ENCODE results near the gene CSH2.

The CSH2 gene

DNA sequence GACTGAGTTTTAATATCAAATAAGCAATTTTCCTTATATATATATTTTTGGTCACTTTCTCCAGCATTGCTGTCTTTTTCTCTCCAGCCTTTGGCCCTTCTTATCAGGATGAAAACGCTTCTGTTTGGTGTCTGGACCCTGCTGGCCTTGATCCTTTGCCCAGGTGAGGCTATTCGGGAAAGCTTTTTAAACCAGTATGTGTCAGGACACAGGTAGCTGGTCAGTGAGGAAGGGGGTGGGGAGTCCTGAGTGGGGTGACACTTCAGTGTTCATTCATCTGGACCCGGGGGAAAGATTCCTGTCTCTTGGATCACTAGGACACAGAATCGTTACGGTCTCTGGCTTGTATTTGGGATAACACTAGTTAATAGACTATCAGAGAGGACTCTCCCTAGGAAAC is 18.8 kb downstream of the CSH2 start:
- DNase-seq (ENCODE audit: low spot score), result no peak

DNA sequence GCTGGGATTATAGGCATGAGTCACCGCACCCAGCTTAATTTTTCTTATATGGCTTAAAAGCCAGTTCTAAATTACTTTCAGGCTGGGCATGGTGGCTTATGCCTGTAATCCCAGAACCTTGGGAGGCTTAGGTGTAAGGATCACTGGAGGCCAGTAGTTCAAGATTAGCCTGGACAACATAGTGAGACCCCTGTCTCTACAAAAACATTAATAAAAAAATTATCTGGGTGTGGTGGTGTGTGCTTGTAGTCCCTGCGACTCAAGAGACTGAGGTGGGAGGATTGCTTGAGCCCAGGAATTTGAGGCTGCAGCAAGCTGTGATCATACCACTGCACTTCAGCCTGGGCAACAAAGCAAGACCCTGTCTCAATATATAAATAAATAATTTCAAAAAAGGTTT is 20.2 kb downstream of the CSH2 start:
- DNase-seq (ENCODE audit: low spot score), result no peak

DNA sequence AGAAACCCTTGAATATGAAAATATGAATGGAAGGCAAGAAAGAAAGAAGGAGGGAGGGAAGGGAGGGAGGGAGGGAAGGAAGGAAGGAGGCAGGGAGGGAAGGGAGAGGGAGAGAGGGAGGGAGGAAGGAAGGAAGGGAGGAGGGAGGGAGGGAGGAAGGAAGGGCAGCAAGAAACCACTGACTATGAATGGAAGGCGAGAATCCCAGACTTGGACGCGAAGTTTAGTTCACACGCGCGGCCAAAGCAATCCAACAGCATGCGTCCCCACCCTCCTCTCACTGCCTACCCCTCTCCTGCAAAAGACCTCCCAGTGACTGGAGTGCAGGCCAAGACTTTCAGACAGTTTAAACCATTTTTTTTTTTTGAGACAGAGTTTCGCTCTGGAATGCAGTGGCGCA is 23.1 kb downstream of the CSH2 start:
- no peak for DNase-seq (ENCODE audit: low spot score)

DNA sequence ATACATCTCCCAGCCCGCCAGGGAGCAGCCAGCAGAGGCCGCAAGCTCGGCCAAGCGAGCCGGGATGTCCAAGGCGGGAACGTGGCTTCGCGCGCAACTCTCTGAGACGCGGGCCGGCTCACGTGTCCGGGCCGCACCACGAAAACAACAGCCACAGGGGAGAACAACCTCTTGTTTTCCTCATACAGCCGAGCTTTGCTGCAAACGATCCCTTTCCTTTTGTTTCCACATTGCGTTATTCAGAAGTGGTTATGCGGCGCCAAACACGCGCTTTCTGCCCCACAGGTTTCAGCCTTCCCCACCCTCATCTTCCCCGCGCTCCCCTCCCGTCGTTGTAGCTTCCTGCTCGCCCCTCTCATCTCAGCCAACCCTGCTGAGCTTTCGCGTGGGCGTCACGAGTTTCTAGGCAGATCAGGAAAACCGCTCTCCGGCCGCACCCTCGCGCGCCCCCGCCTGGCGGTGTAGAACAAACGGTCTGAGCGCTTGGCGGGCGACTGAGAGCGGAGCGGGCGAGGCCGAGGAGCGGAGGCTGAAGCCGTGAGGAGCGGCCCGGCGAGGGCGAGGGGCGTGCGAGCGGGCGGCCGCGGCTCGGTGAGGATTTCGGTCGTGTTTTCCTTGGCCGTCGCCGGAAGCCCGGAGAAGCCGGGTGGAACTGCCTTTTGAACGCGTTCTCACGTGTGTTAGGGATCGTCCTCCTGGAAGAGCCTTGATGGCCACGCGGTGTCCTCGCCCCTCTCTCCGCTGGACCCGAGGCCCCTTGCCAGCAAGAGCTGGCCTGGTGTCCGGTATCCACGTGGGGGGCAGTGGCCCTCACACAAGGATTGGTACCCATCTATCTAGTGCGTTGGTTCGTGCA is 24.4 kb downstream of the CSH2 start:
- peak; percentile 95 for DNase-seq (ENCODE audit: low spot score)

DNA sequence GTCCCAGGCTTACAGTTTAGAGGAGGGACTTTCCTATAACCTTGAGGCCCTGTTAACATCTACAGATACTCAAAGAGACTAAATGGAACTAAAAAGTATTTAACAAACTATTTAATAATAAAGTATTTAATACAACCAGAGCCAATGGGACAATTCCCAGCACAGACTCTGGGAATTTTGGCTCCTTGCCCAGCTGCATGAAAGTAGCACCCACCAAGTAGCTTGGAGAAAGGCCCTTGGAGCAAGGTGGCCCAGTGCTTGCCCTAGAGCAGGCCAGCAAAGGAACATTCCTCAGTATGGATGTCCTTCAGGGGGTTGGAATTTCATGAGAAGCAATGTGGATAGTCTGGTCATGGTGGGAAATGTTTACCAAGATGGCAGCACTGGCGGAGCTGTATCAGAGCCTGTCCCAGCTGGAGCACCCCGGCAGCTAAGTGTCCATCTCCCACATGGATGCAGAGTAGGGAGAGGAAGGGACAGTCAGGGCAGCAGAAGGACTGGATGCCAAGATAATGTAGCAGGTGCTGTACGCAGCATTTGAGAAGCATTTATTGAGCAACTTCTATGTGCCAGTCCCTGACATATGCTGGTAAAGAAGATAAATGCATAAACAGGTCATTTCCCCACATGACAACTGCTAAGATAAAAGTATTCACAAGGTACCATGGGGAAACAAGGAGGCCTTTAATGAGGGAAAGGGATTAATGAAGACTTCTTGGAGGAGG is 25.8 kb downstream of the CSH2 start:
- DNase-seq (ENCODE audit: low spot score), result no peak

DNA sequence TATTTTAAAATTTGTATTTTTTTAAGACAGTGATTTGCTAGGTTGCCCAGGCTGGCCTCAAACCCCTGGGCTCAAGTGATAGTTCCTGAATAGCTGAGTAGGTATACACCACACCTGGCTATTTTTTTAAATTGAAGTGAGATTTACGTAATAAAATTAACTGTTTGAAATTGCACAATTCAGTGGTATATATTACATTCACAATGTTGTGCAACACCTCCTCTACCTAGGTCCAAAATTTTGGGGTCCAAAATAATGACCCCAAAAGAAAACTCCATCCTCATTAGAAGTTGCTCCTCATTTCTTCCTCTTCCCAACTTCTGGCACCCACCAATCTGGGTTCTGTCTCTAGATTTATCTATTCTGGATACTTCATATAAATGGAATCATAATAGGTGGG is 28.0 kb downstream of the CSH2 start:
- DNase-seq (ENCODE audit: low spot score), result no peak

DNA sequence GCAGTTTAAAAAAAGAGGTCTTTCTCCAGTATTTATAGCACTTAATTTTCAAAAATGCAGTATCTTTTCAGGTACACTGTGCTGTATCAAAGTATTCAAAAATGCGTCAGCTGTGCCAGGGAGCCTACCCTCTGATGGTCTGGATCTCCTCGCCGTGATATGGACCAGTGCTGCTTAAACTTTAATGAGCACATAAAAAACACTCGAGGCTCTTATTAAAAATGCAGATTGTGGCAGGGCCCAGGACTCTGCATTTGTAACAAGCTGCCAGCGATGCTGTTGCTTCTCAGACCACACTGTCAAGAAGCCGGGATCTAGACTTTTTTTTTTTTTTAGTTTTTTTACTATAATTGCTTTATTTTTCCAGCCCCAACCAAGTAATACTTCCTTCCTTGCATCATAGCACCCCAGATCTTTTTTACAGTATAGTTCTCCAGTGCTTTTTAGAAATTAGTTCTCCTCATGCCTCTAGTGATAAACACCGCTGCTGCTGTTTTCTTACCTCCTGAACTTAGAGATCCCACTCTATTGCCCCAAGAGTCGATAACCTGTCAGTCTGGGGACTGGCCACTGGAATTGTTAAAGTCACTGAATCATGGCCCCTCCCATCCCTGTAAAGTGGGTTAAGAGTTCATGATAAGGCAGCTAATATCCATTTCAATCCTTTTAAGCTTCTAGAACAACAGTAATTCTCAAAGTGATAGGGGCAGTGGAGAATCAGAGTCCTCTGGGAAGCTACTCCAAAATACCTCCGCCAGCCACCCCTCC is 29.4 kb downstream of the CSH2 start:
- no peak for DNase-seq (ENCODE audit: low spot score)

DNA sequence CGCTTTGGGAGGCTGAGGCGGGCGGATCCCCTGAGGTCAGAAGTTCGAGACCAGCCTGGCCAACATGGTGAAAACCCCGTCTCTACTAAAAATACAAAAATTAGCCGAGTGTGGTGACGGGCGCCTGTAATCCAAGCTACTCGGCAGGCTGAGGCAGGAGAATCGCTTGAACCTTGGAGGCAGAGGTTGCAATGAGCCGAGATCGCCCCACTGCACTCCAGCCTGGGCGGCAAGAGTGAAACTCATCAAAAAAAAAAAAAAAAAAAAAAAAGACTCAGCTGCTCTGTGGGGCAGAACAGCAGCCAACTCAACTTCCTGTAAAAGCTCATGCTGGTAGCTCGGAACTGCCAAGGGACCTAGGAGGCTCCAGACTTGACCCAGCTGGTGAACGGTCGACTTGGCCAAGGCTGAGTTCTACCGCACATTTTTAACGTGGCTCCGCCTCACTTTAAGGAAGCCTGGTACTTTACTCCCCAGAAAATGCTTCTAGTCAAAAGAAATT is 30.0 kb downstream of the CSH2 start:
- peak; percentile 15 for DNase-seq (ENCODE audit: low spot score)

DNA sequence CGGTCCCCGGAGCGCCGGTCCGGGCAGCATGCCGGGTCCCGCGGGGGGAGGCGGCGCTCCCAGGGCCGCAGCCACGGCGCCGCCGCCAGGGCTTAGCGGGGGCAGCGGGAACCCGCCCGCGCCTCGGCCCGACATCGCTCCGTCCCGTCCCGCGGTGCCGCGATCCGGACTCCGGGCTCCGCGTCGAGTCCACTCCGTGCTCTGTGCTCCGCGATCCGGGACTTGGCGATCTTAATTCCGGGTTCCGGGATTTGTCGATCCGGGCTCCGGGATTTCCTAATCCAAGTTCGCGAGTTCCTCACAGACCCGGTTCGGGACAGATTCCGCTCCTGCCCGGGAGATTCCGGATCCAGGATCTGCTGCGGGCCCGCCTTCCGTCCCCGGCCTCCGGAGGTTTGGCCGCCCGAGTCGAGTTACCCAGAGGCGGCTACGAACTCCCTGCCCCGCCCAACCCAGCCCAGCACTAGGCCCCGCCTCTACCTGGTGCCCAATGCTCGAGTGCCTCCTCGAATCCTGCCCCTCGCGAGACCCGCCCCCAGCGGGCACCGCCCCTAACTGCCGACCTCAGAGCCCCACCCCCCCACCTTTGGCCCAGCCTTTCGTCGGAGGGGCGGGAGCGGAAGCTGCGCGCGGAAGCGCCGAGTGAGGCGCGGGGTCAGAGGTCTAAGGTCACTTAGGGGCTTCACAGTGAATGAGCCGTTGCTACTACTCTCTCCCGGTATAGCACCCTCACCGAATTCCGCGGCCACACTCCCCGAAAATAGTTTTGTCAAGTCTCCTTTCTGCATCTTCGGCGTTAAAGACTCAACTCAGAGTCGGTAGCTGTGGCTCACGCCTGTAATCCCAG is 30.7 kb downstream of the CSH2 start, which contains the start of gene SMARCD2:
Gene SMARCD2, minus strand, starts transcription at position 146 of the 847 bp plus-strand sequence. Its CDS starts 11 bp downstream, at position 135.
- DNase-seq (ENCODE audit: low spot score), result peak; percentile 98

DNA sequence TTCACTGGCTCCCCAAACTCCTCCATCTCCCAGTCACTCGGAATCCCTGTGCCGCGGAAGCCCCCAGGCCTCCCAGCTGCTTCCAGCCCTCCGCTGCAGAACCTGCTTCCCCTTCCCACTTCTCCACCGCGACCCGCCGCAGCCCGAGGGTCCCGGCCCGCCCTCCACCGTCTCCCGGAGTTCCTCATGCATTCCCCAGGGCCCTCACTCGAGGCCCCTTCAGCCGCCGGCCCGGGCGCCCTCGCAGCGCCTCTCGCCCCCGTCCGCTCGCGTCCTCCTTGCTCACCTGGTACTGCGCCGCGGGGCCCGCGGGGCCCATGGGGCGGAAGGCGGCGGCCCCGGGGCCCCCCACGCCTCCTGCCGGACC is 31.3 kb downstream of the CSH2 start:
- no peak for DNase-seq (ENCODE audit: low spot score)

DNA sequence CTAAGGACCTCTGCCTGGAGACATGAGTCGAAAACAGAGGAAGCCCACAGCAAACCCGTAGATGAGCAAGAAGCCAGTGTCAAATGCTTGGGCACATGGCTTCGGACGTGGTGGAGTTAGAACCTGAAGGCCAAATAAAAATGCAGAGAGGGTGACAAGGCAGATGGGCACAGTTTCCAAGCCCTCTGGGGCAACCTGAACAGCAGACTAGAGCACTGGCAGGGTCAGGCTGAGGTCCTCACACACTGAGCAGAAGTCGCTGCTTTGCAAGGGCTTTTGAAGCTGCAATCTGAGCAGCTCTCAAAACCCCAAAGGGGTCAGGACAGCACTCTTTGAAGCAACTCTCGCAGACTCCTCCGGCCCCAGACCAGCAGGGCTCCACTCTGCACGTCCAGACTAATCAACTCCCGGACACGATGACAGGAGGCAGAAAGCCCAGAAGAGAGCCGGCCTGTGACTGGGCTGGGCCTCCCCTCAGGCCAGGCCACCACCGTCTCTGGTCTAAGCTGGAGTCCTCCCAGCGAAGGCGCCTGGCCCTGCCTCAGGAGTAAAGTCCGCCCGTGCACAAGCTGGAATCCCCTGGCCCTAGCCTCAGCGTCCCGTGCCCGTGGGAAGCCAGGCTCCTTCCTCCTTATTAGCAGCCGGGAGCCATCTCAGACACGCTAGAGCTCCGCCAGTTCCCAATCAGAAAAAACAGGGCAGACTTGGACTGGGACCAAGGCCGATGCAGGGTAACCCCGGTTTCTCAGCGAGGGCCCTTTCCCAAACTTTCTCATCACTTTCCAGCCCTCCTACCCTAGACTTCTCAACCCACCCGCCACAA is 31.9 kb downstream of the CSH2 start:
- peak; percentile 35 for DNase-seq (ENCODE audit: low spot score)

DNA sequence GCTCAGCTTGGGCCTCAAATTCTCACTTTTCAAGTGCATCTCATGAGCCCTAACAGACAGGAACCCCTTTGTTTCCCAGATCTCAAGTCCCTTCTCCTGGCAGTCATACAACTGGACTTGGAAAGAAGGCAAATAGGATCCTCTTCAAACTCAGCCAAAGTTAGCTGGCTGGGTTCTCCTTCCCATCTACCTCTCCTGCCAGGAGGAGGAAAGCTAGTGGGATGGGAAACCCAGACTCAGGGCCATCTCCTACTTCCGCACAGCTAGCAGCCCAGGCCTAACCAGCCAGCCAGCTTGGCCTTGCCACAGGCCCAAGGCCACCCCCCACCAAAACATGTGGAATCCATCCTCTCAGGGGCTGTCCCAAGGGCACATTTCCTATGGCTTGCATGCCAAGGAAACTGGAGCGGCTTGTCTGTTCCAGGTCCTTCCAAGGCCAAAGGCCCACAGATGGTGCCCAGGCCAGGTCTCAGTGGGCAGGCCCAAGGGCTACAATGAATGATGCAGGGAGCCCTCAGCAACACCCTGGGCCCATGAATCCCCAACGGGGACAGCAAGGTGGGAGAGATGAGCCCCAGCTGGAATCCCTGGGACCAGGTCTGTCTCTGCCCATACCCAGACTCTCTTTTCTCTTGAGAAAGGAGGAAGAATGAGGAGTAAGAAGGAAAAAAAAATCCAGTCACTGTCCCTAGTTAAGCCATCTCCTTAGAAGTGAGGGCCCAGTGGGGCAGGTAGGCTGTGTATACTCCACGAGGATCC is 32.7 kb downstream of the CSH2 start:
- no peak for DNase-seq (ENCODE audit: low spot score)

DNA sequence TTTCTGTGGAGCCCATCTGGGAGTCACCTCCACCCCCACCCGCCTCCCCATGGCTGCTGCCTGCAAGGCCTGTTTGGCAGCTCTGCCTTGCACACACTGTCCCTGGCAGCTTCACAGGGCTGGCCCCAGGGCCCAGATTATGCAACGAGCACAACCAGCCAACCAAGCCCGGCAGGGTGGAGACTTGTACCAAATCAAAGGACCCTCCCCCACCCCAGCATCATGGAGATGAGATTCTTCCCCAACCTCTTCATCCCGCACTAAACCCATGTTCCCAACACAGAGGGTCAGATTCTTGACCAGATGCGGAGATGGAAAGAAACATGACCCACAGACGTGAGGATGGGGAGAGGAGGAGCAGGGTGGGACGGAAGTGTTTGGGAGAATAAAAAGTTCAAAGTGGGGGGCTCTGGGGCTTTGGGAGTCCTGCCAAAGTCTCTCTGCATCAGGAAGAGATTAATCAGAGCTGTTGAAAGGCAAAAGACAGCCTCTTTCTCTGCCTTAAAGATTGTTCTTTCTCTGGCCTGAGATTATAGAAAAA is 34.8 kb downstream of the CSH2 start:
- no peak for DNase-seq (ENCODE audit: low spot score)

DNA sequence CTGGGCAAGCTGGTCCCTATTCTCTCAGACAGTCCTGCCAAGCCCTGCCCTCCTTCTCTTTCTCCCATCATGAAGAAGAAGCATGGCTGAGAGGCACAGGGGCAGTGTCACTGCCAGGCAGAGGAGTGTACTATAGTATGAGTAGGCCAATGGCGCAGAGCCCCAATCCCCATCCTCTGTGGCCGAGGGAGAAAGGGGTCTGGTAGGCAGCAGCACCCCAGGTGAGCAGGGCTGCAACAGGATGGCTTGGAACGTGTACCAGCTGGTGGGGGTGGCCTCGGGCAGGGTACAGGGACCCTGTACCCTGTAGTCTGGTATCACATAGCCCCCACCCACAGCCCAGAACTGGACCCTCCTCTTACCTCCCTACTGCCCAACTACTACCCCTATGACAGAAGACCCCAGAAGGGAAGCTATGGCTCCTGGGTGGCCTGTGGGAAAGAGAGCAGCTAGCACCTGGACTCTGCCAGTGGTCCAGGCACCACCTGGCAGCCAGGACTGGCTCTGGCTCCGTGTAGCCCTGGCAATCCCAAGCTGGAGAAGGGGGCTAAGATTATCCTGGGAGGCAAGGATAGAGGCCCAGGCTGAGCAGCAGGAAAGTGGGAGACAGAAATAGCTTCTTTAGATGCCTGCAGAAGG is 35.4 kb downstream of the CSH2 start:
- no peak for DNase-seq (ENCODE audit: low spot score)

DNA sequence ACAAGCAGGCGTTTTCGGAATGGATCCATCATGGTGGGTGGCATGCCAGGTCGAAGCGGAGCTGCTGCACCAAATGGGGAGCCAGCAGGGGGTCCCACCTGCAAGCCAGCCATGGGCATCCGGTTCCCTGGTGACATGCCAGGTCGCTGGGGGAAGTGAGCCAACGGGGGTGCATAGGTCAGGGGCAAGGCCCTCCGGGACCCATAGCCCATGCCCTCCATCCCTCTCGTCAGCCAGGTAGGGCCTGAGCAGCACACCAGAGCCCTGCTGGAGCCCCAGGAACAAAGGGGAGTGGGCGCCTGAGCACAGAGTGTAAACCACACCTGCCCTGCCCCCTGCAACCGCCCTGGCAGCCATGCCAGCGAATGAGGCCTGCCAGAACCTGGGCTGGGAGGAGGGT is 36.0 kb downstream of the CSH2 start:
- DNase-seq (ENCODE audit: low spot score), result no peak

DNA sequence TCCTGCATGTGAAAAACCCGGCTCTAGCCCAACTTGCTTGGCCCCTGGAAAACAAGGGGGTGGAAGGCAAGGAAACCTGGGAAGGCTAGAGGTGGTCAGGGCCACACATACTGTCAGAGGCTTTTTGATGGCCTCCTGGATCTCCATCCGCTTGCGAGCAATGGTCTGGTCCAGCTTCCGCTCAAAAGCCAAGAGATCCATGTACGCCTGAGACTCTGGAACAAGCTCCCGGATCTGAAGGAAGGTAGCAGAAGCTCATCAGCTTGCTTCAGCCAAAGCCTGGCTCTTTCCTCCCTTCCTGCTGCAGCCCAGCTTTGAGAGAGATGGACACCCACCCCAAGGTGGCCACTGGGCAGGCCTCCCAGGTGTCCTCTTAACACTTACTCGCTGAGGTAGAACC is 36.7 kb downstream of the CSH2 start:
- no peak for DNase-seq (ENCODE audit: low spot score)

DNA sequence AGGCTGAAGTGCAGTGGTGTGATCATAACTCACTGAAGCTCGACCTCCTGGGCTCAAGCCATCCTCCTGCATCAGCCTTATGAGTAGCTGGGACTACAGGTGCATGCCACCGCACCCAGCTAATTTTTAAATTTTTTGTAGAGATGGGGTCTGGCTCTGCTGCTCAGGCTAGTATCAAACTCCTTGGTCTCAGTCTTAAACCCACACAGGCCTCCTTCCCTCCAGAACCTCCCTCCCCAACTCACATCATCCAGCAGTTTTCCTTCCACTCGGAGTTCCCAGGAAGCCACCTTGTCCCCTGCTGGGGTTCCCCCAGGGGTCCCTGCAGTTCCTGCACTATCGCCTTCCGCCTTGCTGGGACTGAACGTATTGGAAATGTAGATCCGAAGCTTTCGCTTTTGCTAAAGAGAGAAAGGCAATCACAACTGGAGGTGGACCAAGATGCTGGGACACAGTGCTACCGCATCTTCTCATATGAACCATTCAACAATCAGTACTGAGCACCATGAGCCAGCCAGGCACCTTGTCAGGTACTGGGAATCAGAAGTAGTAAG is 38.2 kb downstream of the CSH2 start:
- no peak for DNase-seq (ENCODE audit: low spot score)

DNA sequence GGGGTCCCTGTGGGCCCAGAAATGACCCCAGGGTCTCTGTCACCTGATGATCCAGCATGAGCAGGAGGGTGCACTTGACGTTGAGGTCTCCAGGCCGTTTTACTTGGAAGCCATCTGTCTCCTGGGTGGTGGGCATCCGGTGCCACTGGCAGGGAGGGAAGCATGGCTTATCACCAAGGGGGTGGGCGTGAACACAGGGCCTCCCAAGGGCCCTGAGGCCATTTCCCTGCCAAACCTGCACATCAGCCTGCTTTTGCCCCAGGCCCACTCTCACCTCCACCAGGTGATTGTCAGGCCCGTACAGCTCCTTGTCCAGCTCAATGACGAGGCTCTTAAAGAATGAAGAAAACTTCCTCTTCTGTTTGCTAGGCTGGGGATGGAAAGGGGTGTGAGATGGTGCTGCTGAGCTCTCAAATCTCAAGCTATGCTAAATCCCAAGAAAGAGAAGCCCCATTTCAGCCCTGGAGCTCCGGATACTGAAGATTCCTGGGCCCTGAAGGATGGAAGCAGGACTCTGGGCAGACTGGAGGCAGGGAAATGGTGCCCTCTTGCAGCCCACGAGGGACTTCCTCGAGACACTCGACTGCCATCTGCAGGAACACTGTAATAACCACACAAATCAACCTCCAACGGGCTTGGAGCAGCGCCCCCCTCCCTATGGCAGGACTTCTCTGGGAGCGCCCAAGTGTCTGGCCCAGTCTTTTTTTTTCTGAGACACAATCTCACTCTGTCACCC is 38.9 kb downstream of the CSH2 start:
- DNase-seq (ENCODE audit: low spot score), result peak; percentile 68
